Loucy (cell line): ENCODE data around the gene DNAJB6.

Source experiments
- EZH2phosphoT487 ChIP-seq: fragments of 200-600 bp; IDR thresholded peaks from 2 replicates; pipeline ENCODE4 v1.6.1; 2018; ENCODE audit warnings: antibody characterized with exemption, mild to moderate bottlenecking, moderate library complexity, borderline replicate concordance
- TF ChIP-seq, protein P1 (sequence below): fragments of 200-600 bp; sonication (generic); conservative IDR thresholded peaks from 2 replicates; pipeline ENCODE4 v1.5.1; 2014; ENCODE audit warnings: mild to moderate bottlenecking, antibody characterized with exemption, low read length

DNA sequence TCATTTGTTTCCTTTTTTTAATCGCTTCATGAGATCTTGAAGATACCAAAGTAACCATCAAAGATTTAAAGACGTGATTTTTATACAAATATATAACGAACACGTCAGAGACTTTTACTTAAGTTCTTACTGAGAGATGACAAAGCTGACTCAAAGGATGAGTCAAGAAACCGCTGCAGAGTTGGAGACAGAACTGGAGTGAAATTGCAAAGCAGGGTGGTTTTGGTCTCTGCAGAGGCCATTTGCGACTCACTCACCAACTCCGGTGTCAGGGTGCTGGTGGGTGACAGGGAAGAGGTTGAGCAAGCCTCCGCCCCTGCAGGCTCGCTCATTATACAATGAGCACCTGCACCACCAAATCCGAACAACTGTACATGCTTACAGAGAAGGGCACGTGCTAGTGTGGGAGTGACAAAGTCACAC, 75.2 kb downstream of the DNAJB6 start:
- TF ChIP-seq, protein P1, sequence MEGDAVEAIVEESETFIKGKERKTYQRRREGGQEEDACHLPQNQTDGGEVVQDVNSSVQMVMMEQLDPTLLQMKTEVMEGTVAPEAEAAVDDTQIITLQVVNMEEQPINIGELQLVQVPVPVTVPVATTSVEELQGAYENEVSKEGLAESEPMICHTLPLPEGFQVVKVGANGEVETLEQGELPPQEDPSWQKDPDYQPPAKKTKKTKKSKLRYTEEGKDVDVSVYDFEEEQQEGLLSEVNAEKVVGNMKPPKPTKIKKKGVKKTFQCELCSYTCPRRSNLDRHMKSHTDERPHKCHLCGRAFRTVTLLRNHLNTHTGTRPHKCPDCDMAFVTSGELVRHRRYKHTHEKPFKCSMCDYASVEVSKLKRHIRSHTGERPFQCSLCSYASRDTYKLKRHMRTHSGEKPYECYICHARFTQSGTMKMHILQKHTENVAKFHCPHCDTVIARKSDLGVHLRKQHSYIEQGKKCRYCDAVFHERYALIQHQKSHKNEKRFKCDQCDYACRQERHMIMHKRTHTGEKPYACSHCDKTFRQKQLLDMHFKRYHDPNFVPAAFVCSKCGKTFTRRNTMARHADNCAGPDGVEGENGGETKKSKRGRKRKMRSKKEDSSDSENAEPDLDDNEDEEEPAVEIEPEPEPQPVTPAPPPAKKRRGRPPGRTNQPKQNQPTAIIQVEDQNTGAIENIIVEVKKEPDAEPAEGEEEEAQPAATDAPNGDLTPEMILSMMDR, result no peak
- no peak for TF ChIP-seq EZH2phosphoT487
